SK-N-SH (cell line): ENCODE results near the gene SLCO3A1. TPM values are rescaled to one million over a fixed set of nuclear protein-coding genes. Genes with fewer than 3 reads are reported as not detected.

ENCODE experiments used
- CTCF ChIA-PET: fragments of 300-600, 350-600 bp; formaldehyde crosslinking; extraction: SDS; loops from one replicate; lab custom pipeline; 2021; lab: Yijun Ruan, JAX
- POLR2A ChIA-PET: fragments of 350-600 bp; sonication (Branson Sonifier 250); formaldehyde crosslinking; extraction: SDS; loops from one replicate; lab custom pipeline; 2020; ENCODE audit warnings: antibody characterized with exemption, inconsistent platforms; lab: Yijun Ruan, JAX
- DNase-seq: peaks from one replicate; pipeline ENCODE4 v3.0.0; 2012
- H2AFZ ChIP-seq: fragments of 200-600 bp; sonication (generic); 2 replicates; pipeline ENCODE4 v1.8.1; 2016; ENCODE audit warnings: antibody characterized with exemption, mild to moderate bottlenecking, low read depth
- H3F3A ChIP-seq: fragments of 200-600 bp; sonication (generic); replicated peaks from 2 replicates; pipeline ENCODE3; 2016; ENCODE audit warnings: antibody characterized with exemption, mild to moderate bottlenecking; ENCODE audit not compliant: insufficient read depth
- H3K27ac ChIP-seq, 2 experiments: fragments of 200-500 bp in 1 of 2; fragments of 200-600 bp in 1 of 2; sonication (Bioruptor generic) in 1 of 2; sonication (generic), shearing (Covaris generic) in 1 of 2; 2 replicates each; pipeline versions ENCODE4 v1.5.1 to v1.6.1; 2014 to 2016; ENCODE audit warnings: low read depth in 2 of 2, inconsistent platforms in 1 of 2, low read length in 1 of 2, mild to moderate bottlenecking in 1 of 2, mixed read lengths in 1 of 2
- H3K27me3 ChIP-seq: fragments of 200-600 bp; sonication (generic), shearing (Covaris generic); 2 replicates; pipeline ENCODE4 v1.6.1; 2016; ENCODE audit warnings: mixed run types; ENCODE audit not compliant: insufficient read depth
- H3K36me3 ChIP-seq, 2 experiments: fragments of 200-500 bp in 1 of 2; fragments of 200-600 bp in 1 of 2; sonication (Bioruptor generic) in 1 of 2; sonication (generic) in 1 of 2; replicated peaks in 1 of 2; 2 replicates each; pipeline versions ENCODE3 to v1.5.1; 2014 to 2016; ENCODE audit warnings: low read length in 1 of 2, mild to moderate bottlenecking in 1 of 2; ENCODE audit not compliant: insufficient read depth in 2 of 2, control insufficient read depth in 1 of 2
- H3K4me1 ChIP-seq, 2 experiments: fragments of 200-500 bp in 1 of 2; fragments of 200-600 bp in 1 of 2; sonication (Bioruptor generic) in 1 of 2; sonication (generic), shearing (Covaris generic) in 1 of 2; 2 replicates each; pipeline versions ENCODE4 v1.5.1 to v1.6.1; 2014 to 2016; ENCODE audit warnings: low read depth in 1 of 2, low read length in 1 of 2, mixed run types in 1 of 2; ENCODE audit not compliant: insufficient read depth in 2 of 2, control insufficient read depth in 1 of 2
- H3K4me2 ChIP-seq: fragments of 200-600 bp; sonication (generic), shearing (Covaris generic); 2 replicates; pipeline ENCODE4 v1.6.1; 2017; ENCODE audit warnings: mixed run types
- H3K4me3 ChIP-seq, 2 experiments: fragments of 200-500 bp in 1 of 2; fragments of 200-600 bp in 1 of 2; sonication (Bioruptor generic) in 1 of 2; sonication (generic), shearing (Covaris generic) in 1 of 2; 2 replicates each; pipeline versions ENCODE4 v1.5.1 to v1.8.1; 2014 to 2016; ENCODE audit warnings: low read depth in 2 of 2, inconsistent platforms in 1 of 2, low read length in 1 of 2, mild to moderate bottlenecking in 1 of 2, mixed read lengths in 1 of 2, moderate library complexity in 1 of 2
- H3K79me2 ChIP-seq: fragments of 200-600 bp; sonication (generic); 2 replicates; pipeline ENCODE4 v1.8.1; 2017; ENCODE audit warnings: mild to moderate bottlenecking; ENCODE audit not compliant: insufficient read depth
- H3K9ac ChIP-seq: fragments of 200-600 bp; sonication (generic); 2 replicates; pipeline ENCODE4 v1.6.1; 2017; ENCODE audit warnings: mixed run types
- H3K9me2 ChIP-seq: fragments of 200-600 bp; sonication (generic); 2 replicates; pipeline ENCODE4 v1.6.1; 2017; ENCODE audit warnings: mixed run types
- H3K9me3 ChIP-seq: fragments of 200-600 bp; sonication (generic); 2 replicates; pipeline ENCODE4 v1.6.1; 2017; ENCODE audit warnings: mixed run types, mild to moderate bottlenecking, moderate library complexity
- H4K20me1 ChIP-seq: fragments of 200-600 bp; sonication (generic); 2 replicates; pipeline ENCODE4 v1.6.1; 2017; ENCODE audit warnings: mild to moderate bottlenecking, mixed run types; ENCODE audit not compliant: insufficient read depth
- CHD2 ChIP-seq: fragments of 150-350 bp; IDR thresholded peaks from 2 replicates; pipeline ENCODE4 v1.6.1; 2018; ENCODE audit warnings: low read length; ENCODE audit not compliant: partially characterized antibody
- EP300 ChIP-seq, 2 experiments: IDR thresholded peaks; 2 replicates each; pipeline versions ENCODE4 v1.4.0 to v1.6.1; 2012; ENCODE audit warnings: borderline replicate concordance in 1 of 2, low read depth in 1 of 2, low read length in 1 of 2
- FOSL2 ChIP-seq: IDR thresholded peaks from 2 replicates; pipeline ENCODE4 v1.4.0; 2012; ENCODE audit warnings: low read depth, mild to moderate bottlenecking, moderate library complexity, borderline replicate concordance
- FOXM1 ChIP-seq: IDR thresholded peaks from 2 replicates; pipeline ENCODE4 v1.4.0; 2012; ENCODE audit warnings: low read depth, mild to moderate bottlenecking
- GABPA ChIP-seq: IDR thresholded peaks from 2 replicates; pipeline ENCODE4 v1.4.0; 2012; ENCODE audit warnings: low read depth, mild to moderate bottlenecking
- MAX ChIP-seq: IDR thresholded peaks from 2 replicates; pipeline ENCODE4 v1.4.0; 2012; ENCODE audit warnings: low read depth
- NFIC ChIP-seq: IDR thresholded peaks from 2 replicates; pipeline ENCODE4 v1.4.0; 2012; ENCODE audit warnings: borderline replicate concordance
- RAD21 ChIP-seq: IDR thresholded peaks from 2 replicates; pipeline ENCODE4 v1.6.1; 2012; ENCODE audit warnings: mild to moderate bottlenecking, low read length
- RCOR1 ChIP-seq: fragments of 150-350 bp; IDR thresholded peaks from 2 replicates; pipeline ENCODE4 v1.6.1; 2017; ENCODE audit warnings: antibody characterized with exemption, low read length
- RFX5 ChIP-seq: IDR thresholded peaks from 2 replicates; pipeline ENCODE4 v1.6.1; 2012; ENCODE audit warnings: mild to moderate bottlenecking, improper control_type of control experiment, low read length
- TAF1 ChIP-seq: IDR thresholded peaks from 2 replicates; pipeline ENCODE4 v1.6.1; 2012; ENCODE audit warnings: low read depth, mild to moderate bottlenecking, low read length, moderate library complexity, borderline replicate concordance
- USF1 ChIP-seq: IDR thresholded peaks from 2 replicates; pipeline ENCODE4 v1.4.0; 2012; ENCODE audit warnings: low read depth, borderline replicate concordance
- WGBS: methylation state at CpG from one replicate; pipeline ENCODE4 v1.1.6; 2017; ENCODE audit warnings: low lambda C conversion rate; 5-methylcytosine and 5-hydroxymethylcytosine counted together
- polyA plus RNA-seq, 3 experiments: library from polyadenylated mRNA; depleted of rRNA; stranded (reverse); fragments of >200 nt; gene quantifications; 2 replicates each; pipeline ENCODE4 v1.2.3, GENCODE V29; 2012
- TF ChIP-seq, protein P1 (sequence below): IDR thresholded peaks from 2 replicates; pipeline ENCODE4; 2012
- TF ChIP-seq, protein P2 (sequence below): IDR thresholded peaks from 2 replicates; pipeline ENCODE4 v1.6.1; 2012; ENCODE audit warnings: mild to moderate bottlenecking, low read depth, low read length, moderate library complexity

The SLCO3A1 gene
- polyA plus RNA-seq, 1 of the 3 experiments (the other 2 are of a cell fraction) = 19.7 TPM

DNA sequence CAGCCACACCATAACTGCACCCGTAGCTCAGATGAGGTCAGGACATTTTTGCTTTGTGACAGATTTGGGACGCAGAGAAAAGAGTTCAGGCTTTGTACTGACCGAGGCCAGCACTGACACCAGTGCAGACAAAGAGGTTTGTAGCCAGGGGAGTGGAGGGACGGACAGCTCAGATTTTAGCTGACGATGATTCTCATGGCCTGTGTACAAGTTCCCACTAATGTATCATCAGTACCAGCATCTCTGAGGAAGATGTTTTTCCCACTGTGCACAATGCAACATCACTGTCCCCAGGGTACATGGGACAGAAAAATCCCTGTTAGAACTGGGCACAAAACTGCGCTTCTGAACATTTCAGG, 112.7 kb downstream of the SLCO3A1 start:
- no peaks in the 10 kb centered on the region for H3K9me3 ChIP-seq
- peak overlapping the region; percentile 76 for H3K4me2 ChIP-seq
- H3K27ac ChIP-seq = peak overlapping the region; percentile 53 to 89; a peak in 3 of 4 replicates
- H3K36me3 ChIP-seq = no peaks in the 10 kb centered on the region
- H2AFZ ChIP-seq = peak overlapping the region; percentile 56; the same call in 1 of the 2 replicates
- POLR2A ChIA-PET = no interaction called here
- H3F3A ChIP-seq = peaks cover 26% of the 10 kb centered on the region
- no peaks in the 10 kb centered on the region for H3K27me3 ChIP-seq
- TF ChIP-seq RFX5 = no peak
- no peak for TF ChIP-seq USF1
- no peak for TF ChIP-seq EP300 (IDR thresholded peaks at IDR 0.05; ENCODE audit: borderline replicate concordance in 1 of 2, low read depth in 1 of 2, low read length in 1 of 2)
- no peak for TF ChIP-seq TAF1
- no peak for TF ChIP-seq FOSL2
- TF ChIP-seq, protein P1, sequence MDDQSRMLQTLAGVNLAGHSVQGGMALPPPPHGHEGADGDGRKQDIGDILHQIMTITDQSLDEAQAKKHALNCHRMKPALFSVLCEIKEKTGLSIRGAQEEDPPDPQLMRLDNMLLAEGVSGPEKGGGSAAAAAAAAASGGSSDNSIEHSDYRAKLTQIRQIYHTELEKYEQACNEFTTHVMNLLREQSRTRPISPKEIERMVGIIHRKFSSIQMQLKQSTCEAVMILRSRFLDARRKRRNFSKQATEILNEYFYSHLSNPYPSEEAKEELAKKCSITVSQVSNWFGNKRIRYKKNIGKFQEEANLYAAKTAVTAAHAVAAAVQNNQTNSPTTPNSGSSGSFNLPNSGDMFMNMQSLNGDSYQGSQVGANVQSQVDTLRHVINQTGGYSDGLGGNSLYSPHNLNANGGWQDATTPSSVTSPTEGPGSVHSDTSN = no peak
- TF ChIP-seq RAD21 = no peak
- TF ChIP-seq, protein P2, sequence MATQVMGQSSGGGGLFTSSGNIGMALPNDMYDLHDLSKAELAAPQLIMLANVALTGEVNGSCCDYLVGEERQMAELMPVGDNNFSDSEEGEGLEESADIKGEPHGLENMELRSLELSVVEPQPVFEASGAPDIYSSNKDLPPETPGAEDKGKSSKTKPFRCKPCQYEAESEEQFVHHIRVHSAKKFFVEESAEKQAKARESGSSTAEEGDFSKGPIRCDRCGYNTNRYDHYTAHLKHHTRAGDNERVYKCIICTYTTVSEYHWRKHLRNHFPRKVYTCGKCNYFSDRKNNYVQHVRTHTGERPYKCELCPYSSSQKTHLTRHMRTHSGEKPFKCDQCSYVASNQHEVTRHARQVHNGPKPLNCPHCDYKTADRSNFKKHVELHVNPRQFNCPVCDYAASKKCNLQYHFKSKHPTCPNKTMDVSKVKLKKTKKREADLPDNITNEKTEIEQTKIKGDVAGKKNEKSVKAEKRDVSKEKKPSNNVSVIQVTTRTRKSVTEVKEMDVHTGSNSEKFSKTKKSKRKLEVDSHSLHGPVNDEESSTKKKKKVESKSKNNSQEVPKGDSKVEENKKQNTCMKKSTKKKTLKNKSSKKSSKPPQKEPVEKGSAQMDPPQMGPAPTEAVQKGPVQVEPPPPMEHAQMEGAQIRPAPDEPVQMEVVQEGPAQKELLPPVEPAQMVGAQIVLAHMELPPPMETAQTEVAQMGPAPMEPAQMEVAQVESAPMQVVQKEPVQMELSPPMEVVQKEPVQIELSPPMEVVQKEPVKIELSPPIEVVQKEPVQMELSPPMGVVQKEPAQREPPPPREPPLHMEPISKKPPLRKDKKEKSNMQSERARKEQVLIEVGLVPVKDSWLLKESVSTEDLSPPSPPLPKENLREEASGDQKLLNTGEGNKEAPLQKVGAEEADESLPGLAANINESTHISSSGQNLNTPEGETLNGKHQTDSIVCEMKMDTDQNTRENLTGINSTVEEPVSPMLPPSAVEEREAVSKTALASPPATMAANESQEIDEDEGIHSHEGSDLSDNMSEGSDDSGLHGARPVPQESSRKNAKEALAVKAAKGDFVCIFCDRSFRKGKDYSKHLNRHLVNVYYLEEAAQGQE = no peak
- TF ChIP-seq RCOR1 = no peak
- no peak for TF ChIP-seq GABPA
- no peak for TF ChIP-seq CHD2
- TF ChIP-seq MAX = no peak
- TF ChIP-seq NFIC = no peak
- no peak for TF ChIP-seq FOXM1
- TF ChIP-seq, all 33 proteins: peak for 0
- no peak for DNase-seq
- Histone ChIP-seq H3K4me1 (peaks cover 0 to 21% of the 10 kb centered on the region in 2 experiments), H3K4me3 (peak overlapping the region; percentile 1 to 33; a peak in 3 of 4 replicates), H3K9ac (peak overlapping the region; percentile 50; the same call in 1 of the 2 replicates), H4K20me1 (no peaks in the 10 kb centered on the region), H3K79me2 (peaks cover 29% of the 10 kb centered on the region; the same call in 1 of the 2 replicates), H3K9me2 (no peaks in the 10 kb centered on the region)
- 34% methylated on average over 6 of the region's 6 CpGs for WGBS
- CTCF ChIA-PET = no interaction called here
